Stimulated activated naive CD8-positive, alpha-beta T cell treated with anti-CD3 and anti-CD28 coated beads, Interleukin-15, Interleukin-2, amounts not matched to agents 100 ng/mL and 50 ng/mL, for 24 hours (primary cell): Measurements from ENCODE around the gene NUDT5.
"Not testable (repeated sequence)": the region's sequence is repeated elsewhere in the genome, so short reads cannot be mapped to it uniquely, and the experiment has no call there.

ENCODE experiments used
- H3K27ac Mint-ChIP-seq: one replicate; pipeline ENCODE4 v1.8.0; 2021; ENCODE audit warnings: mild to moderate bottlenecking, mixed read lengths
- H3K27me3 Mint-ChIP-seq: one replicate; pipeline ENCODE4 v1.8.0; 2021; ENCODE audit warnings: mixed read lengths
- H3K36me3 Mint-ChIP-seq: one replicate; pipeline ENCODE4 v1.8.0; 2021; ENCODE audit warnings: low read depth, mixed read lengths
- H3K4me1 Mint-ChIP-seq: one replicate; pipeline ENCODE4 v1.8.0; 2021; ENCODE audit warnings: low read depth, mixed read lengths
- H3K4me3 Mint-ChIP-seq: one replicate; pipeline ENCODE4 v1.8.0; 2021; ENCODE audit warnings: mild to moderate bottlenecking, mixed read lengths
- H3K9me3 Mint-ChIP-seq: one replicate; pipeline ENCODE4 v1.8.0; 2021; ENCODE audit warnings: mixed read lengths

The NUDT5 gene

DNA sequence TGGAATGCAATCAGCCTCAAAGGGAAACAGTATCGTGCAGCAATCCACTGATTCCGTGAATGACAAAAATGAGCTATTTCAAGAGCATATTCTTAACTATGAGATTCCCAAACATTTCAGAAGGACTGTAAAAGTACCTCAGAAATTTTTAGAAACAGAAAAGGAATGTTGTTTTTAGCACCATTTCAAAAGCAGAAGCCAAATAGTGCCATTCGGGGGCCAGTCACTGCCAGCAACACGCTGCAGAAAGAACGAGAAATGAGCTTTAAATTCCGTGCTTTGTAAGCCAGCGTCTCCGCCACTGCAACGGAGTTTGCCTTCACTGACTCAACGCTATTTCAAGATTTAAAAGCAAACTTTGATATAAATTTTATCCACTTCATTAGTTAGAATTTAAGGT lies 6.3 kb downstream of the NUDT5 start:
- Mint-ChIP-seq H3K4me1 (peaks cover 64% of the 10 kb centered on the region), H3K36me3 (peaks cover 65% of the 10 kb centered on the region), H3K9me3 (no peaks in the 10 kb centered on the region), H3K4me3 (no peak overlapping the region), H3K27ac (no peak overlapping the region), H3K27me3 (no peaks in the 10 kb centered on the region)

DNA sequence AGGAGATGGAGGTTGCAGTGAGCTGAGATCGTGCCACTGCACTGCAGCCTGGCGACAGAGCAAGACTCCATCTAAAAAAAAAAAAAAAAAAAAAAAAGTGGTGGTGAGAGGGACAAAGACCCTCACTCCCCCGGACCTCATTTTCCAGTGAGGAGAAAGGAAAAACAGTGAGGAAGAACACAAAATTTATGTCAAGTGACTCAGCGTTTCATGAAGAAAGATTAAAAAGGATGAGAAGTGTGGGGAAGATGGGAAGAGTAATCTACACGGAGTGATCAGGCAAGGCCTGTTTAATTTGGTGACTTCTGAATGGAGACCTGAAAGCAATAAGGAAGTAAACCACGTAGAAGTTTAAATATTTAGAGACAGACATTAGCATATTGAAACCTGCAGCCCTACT lies 7.0 kb downstream of the NUDT5 start:
- Mint-ChIP-seq H3K4me1 (peaks cover 58% of the 10 kb centered on the region), H3K36me3 (peaks cover 63% of the 10 kb centered on the region)

DNA sequence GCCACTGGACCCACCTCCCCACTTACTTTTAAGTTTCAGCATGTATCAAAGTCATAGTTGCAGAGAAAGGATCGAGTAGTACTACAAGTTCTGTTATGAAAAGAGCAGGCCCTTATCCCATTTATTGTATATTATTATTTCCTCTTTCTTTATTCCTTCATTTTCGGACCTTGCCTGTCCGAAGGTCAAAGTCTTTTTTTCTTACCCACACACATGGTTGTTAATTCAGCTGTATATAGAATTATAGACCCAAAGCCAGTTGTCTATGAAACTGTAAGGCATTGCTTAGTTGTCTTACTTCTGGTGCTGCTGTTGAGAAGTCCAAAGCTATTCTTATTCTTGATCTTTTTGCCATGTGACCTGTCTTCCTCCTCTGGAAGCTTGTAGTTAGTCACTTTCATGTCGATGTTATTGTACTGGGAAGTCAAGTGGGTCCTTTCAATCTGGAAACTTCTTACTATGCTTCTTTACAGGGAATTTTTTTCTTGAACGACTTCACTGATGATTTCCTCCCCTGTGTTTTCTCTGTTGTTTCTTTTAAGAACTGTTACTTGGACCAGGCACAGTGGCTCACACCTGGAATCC lies 8.3 kb downstream of the NUDT5 start:
- Mint-ChIP-seq H3K4me1 (peaks cover 49% of the 10 kb centered on the region), H3K36me3 (peaks cover 67% of the 10 kb centered on the region), H3K9me3 (no peaks in the 10 kb centered on the region), H3K27me3 (no peaks in the 10 kb centered on the region), H3K4me3 (no peak overlapping the region), H3K27ac (peak overlapping the region; percentile 3)

More for the DNA sequence above, 7.0 kb downstream of the NUDT5 start:
- H3K27me3 Mint-ChIP-seq: no peaks in the 10 kb centered on the region
- no peaks in the 10 kb centered on the region for H3K9me3 Mint-ChIP-seq
- no peak overlapping the region for H3K4me3 Mint-ChIP-seq
- no peak overlapping the region for H3K27ac Mint-ChIP-seq

DNA sequence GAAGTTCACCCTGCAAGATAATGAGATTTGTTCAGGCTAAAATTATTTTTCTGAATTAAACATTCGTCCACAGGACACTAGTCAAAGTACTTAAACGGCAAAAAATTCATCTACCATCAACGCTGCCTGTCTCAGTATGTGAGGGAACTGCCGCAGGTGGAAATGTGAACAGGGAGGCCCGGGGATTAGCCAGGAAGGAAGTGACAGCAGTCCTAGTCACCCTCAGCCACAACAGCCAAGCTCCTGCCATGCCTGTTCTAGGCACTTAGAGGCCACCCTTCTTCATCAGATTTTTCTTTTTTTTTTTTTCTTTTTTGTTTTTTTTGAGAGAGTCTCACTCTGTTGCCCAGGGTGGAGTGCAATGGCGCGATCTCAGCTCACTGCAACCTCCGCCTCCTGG lies 9.4 kb downstream of the NUDT5 start:
- H3K4me1 Mint-ChIP-seq: peaks cover 42% of the 10 kb centered on the region
- peak overlapping the region; percentile 46 for H3K27ac Mint-ChIP-seq
- H3K9me3 Mint-ChIP-seq: no peaks in the 10 kb centered on the region
- no peak overlapping the region for H3K4me3 Mint-ChIP-seq
- peaks cover 72% of the 10 kb centered on the region for H3K36me3 Mint-ChIP-seq
- H3K27me3 Mint-ChIP-seq: no peaks in the 10 kb centered on the region

DNA sequence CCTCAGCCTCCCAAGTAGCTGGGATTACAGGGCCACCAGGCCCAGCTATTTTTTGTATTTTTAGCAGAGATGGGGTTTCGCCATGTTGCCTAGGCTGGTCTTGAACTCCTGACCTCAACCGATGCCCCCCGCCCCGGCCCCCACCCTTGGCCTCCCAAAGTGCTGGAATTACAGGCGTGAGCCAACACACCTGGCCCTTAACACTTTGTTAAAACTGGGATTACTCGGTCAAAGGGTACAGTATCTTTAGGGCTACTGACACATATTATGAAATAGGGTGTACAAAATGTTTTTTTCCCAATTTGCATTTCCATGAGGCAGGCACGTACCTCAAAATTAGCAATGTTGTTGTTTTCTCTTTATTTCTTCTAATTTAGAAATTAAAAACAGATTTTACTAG lies 11.5 kb downstream of the NUDT5 start:
- H3K36me3 Mint-ChIP-seq: peaks cover 77% of the 10 kb centered on the region
- peaks cover 48% of the 10 kb centered on the region for H3K4me1 Mint-ChIP-seq

DNA sequence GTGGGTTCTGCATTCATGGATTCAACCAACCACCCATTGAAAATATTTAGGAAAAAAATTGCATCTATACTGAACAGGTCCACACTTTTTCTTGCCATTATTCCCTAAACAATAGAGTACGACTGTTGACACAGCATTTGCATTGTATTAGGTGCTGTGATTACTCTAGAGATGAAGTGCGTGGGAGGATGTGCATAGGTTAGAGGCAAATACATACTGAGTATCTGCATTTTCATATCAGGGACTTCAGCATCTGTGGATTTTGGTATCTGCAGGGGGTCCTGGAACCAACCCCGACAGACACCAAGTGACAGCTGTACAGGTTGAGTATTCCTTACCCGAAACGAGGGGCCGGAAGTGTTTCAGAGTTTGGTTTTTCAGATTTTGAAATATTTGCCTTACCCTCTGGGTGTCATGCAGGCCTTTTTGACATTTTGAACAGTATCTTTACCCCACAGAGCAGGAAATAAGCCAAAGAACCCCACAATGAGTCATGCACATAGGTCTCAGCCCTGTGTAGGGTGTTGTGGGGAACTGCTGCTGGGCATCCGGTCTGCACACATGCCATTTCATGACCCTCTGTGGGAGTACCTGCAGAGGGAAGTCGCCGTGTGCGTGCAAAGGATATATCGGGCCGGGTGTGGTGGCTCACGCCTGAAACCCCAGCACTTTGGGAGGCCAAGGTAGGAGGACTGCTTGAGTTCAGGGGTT lies 14.5 kb downstream of the NUDT5 start:
- Mint-ChIP-seq H3K4me1 (peaks cover 48% of the 10 kb centered on the region), H3K4me3 (no peak overlapping the region), H3K27ac (peak overlapping the region; percentile 84), H3K9me3 (no peaks in the 10 kb centered on the region), H3K36me3 (peaks cover 68% of the 10 kb centered on the region), H3K27me3 (no peaks in the 10 kb centered on the region)

More for the DNA sequence above, 11.5 kb downstream of the NUDT5 start:
- no peak overlapping the region for H3K27ac Mint-ChIP-seq
- H3K27me3 Mint-ChIP-seq: no peaks in the 10 kb centered on the region
- H3K9me3 Mint-ChIP-seq: no peaks in the 10 kb centered on the region
- no peak overlapping the region for H3K4me3 Mint-ChIP-seq

DNA sequence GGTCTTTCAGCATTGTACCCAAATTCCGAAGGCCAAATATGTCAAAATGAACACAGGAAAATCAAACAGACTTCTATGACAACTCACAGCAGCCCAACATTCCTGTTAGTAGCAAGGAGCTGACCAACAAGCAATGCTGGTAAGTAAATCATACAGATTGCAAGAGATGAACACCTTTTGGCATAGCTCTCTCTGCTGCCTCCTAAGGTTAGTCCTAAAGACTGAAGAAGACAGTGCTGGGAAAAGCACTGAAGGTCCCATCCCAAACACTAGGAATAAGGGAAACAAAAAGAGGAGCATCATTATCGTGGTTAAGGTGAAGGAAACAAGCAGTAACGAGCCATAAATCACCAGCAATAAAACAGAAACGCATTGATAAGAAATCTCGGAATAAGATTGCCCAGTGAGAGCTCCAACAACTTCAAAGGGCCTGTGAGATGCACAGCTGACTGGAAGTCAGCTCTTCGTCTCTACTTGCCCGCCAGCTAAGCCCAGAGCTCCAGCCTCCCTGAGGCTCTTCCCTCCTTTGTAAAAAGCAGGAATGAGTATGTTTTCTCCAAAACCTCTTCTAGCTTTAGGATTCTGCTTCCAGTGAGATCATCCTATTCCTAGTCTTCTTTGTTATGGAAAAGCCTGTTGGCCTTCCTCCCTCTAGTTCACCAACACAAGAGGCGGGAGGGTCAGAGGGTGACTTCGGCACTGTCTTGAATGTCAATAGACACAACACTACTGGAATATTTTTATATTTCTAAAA lies 15.3 kb downstream of the NUDT5 start:
- H3K4me1 Mint-ChIP-seq: peaks cover 41% of the 10 kb centered on the region
- H3K9me3 Mint-ChIP-seq: no peaks in the 10 kb centered on the region
- H3K27ac Mint-ChIP-seq: no peak overlapping the region
- H3K4me3 Mint-ChIP-seq: no peak overlapping the region
- H3K36me3 Mint-ChIP-seq: peaks cover 60% of the 10 kb centered on the region
- H3K27me3 Mint-ChIP-seq: no peaks in the 10 kb centered on the region

DNA sequence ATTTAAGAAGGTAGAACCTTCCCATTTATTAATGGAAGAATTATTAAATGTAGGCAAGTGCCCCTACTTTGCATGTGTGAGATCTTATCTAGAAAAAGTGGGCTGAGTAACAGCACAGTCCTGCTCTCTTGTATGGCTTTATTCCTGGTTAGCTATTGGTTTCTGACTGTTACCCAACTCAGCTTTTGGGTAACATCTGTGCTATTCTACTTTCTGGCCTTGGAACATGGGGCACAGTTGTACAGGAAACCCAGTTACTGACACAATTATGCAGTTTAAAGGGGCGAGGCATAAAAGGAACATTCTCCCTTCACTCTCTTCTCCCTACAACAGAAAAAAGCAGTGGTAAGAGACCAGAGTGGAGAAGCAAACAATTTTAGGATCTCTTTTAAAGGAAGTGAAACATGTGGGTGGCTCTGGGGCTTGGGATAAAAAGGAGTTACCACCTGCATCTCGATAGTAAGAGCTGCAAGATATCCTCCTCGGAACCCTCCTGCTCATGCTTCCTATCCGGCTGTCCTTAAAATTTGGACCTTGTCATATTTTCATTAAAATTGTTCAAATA lies 16.0 kb downstream of the NUDT5 start:
- no peaks in the 10 kb centered on the region for H3K27me3 Mint-ChIP-seq
- no peak overlapping the region for H3K4me3 Mint-ChIP-seq
- H3K4me1 Mint-ChIP-seq: peaks cover 41% of the 10 kb centered on the region
- no peaks in the 10 kb centered on the region for H3K9me3 Mint-ChIP-seq
- no peak overlapping the region for H3K27ac Mint-ChIP-seq
- H3K36me3 Mint-ChIP-seq: peaks cover 54% of the 10 kb centered on the region

DNA sequence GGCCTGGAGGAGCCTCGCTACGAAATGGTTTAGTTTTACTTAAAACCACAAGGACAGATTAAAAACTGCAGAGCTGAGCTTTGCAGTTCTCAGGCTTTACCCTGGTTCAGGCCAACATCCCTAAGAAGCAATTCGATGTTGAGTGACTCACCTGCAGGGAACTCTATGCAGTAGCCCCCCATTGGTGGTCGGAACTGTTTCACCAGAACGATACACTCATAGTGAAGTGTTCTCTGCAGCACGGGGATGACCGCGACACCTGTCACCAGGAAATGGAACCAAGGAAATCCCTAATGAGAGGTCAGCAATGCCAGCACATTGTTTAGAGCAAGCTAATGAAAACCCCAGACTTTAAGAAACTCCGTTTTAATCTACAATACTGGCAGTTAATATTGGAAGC lies 18.0 kb downstream of the NUDT5 start:
- Mint-ChIP-seq H3K4me3 (no peak overlapping the region), H3K36me3 (peaks cover 56% of the 10 kb centered on the region), H3K27ac (no peak overlapping the region), H3K9me3 (no peaks in the 10 kb centered on the region), H3K27me3 (no peaks in the 10 kb centered on the region), H3K4me1 (peaks cover 41% of the 10 kb centered on the region)

DNA sequence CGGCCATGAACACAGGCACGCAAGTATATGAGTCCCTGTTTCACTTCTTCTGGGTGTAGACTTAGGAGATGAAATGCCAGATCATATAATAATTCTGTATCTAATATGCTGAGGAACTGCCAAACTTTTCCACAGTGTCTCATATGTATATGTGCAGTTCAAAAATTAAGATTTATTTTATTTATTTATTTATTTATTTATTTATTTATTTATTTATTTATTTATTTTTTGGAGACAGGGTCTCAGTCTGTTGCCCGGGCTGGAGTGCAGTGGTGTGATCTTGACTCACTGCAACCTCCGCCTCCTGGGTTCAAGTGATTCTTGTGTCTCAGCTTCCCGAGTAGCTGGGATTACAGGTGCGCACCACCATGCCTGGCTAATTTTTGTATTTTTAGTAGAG lies 24.2 kb downstream of the NUDT5 start:
- H3K27me3 Mint-ChIP-seq, H3K4me3 Mint-ChIP-seq, H3K4me1 Mint-ChIP-seq, H3K27ac Mint-ChIP-seq, H3K9me3 Mint-ChIP-seq: not testable (repeated sequence)
- H3K36me3 Mint-ChIP-seq: peaks cover 62% of the 10 kb centered on the region

DNA sequence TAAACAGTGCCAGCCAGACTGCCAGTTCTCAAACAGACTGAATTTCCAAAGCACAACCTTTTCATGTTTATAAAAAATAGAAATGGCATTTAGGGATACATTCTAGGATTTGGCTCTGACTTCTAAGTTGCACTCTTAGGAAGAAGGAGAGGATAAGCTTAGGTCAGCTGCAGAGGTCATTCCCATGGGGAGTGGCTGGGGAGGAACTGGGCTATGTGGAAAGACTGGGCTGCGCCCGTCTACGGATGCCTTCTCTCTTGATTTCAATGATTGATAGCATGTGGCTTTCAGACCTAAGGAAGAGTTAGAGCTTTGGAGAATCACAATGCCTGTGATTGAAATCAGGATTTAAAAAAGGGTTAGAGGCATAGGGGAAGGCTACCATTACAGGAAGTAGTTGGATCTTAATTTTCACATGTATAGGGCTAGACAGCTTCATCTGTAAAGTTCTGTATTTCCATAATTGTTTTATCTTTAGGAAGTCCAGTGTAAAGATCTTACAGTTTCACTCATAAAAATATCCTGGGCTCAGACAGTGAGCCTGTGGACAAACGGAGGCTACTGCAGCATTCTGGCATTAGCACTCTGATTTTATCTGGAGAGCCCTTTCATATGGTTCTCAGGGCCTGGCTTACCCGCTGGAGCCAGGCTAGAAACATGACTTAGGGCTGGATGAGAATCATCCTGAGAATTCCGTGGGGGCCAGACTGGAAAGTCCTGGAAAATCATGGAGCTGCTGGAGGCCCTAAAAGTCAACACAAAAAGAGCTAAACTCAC lies 29.5 kb downstream of the NUDT5 start:
- Mint-ChIP-seq H3K27me3 (no peaks in the 10 kb centered on the region), H3K36me3 (peaks cover 60% of the 10 kb centered on the region), H3K9me3 (no peaks in the 10 kb centered on the region), H3K4me3 (no peak overlapping the region), H3K27ac (no peak overlapping the region), H3K4me1 (no peaks in the 10 kb centered on the region)

DNA sequence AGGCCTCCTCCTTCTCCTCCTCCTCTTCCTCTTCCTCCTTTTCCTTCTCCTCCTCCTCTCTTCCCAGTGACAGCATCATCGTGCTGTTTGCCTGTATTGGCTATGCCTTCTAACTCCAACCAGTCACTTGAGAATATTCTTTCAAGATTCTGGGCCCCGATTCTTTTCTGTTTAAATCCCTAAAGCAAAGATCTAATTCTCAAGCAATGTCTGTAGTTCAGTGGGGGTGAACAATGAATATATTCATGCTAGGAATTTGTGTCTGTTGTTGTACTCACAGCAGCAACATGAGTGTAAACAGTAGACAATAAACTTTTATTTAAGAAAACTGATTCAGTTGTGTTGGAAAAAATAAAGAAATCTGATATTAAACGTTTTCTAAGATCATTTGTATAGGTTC lies 30.7 kb downstream of the NUDT5 start:
- no peaks in the 10 kb centered on the region for H3K9me3 Mint-ChIP-seq
- H3K36me3 Mint-ChIP-seq: peaks cover 57% of the 10 kb centered on the region

DNA sequence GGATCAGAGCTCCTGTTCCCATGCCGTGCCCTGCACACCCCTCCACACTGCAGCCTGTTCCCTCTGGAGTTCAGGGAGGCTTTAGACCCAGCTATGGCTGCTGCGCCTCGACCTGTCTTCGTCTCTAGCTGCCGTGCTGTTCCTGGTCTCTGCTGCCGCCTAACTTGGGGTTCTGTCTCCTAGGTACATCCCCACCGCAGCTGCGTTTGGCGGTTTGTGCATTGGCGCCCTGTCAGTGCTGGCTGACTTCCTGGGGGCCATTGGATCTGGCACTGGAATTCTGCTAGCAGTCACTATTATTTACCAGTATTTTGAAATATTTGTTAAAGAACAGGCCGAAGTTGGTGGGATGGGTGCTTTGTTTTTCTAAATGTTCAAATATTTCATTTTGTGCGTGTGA lies 31.6 kb downstream of the NUDT5 start:
- Mint-ChIP-seq H3K36me3 (peaks cover 52% of the 10 kb centered on the region), H3K27ac (no peak overlapping the region), H3K4me3 (no peak overlapping the region), H3K4me1 (no peaks in the 10 kb centered on the region), H3K27me3 (no peaks in the 10 kb centered on the region), H3K9me3 (no peaks in the 10 kb centered on the region)

More for the DNA sequence above, 30.7 kb downstream of the NUDT5 start:
- H3K27me3 Mint-ChIP-seq: no peaks in the 10 kb centered on the region
- no peak overlapping the region for H3K4me3 Mint-ChIP-seq
- H3K27ac Mint-ChIP-seq: peak overlapping the region; percentile 59
- H3K4me1 Mint-ChIP-seq: no peaks in the 10 kb centered on the region

DNA sequence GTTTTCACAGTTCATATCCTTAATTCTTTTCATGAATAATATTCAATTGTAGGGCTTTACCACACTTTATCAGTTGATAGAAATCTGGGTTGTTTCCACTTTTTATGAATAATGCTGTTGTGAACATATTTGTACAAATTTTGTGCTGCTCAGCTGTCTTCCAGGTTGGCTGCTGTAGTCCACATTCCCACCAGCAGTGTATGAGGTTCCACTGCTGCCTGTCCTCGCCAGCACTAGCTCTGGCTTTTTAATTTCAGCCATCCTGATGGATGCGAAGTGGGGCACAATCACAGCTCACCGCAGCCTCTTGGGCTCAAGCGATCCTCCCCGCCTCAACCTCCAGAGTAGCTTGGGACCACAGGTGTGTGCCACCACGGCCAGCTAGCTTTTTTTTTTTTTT lies 32.8 kb downstream of the NUDT5 start:
- Mint-ChIP-seq H3K27me3 (no peaks in the 10 kb centered on the region), H3K4me3 (no peak overlapping the region), H3K36me3 (peaks cover 49% of the 10 kb centered on the region), H3K27ac (peak overlapping the region; percentile 28), H3K4me1 (no peaks in the 10 kb centered on the region), H3K9me3 (no peaks in the 10 kb centered on the region)
